Measurements from ENCODE around the gene ANKRD33.

ANKRD33 gene

GRCh38 chr12:51914034-51914923 lies 26.4 kb downstream of the ANKRD33 start:
- in situ Hi-C loops (cut with HindIII; ENCODE audit: low sequenced_read_pairs), result no loop called here

GRCh38 chr12:51915003-51915625 lies 27.2 kb downstream of the ANKRD33 start:
- in situ Hi-C loops (cut with HindIII; ENCODE audit: low sequenced_read_pairs), result no loop called here

GRCh38 chr12:51915951-51916350 lies 28.0 kb downstream of the ANKRD33 start:
- in situ Hi-C loops (cut with HindIII; ENCODE audit: low sequenced_read_pairs), result no loop called here

- in situ Hi-C loops (cut with HindIII; ENCODE audit: low sequenced_read_pairs), result no loop called here
These were observed 29.2 kb downstream of the ANKRD33 start for GRCh38 chr12:51917041-51917590.

- in situ Hi-C loops (cut with HindIII; ENCODE audit: low sequenced_read_pairs), result no loop called here
These were observed 30.0 kb downstream of the ANKRD33 start for GRCh38 chr12:51917746-51918453.

- in situ Hi-C loops (cut with HindIII; ENCODE audit: low sequenced_read_pairs), result no loop called here
These were observed 32.1 kb downstream of the ANKRD33 start for GRCh38 chr12:51920046-51920445.

GRCh38 chr12:51921017-51921725 lies 33.3 kb downstream of the ANKRD33 start:
- in situ Hi-C loops (cut with HindIII; ENCODE audit: low sequenced_read_pairs), result no loop called here

- in situ Hi-C loops (cut with HindIII; ENCODE audit: low sequenced_read_pairs), result no loop called here
These were observed 34.2 kb downstream of the ANKRD33 start for GRCh38 chr12:51922146-51922545.

GRCh38 chr12:51922762-51923505 lies 35.0 kb downstream of the ANKRD33 start:
- in situ Hi-C loops (cut with HindIII; ENCODE audit: low sequenced_read_pairs), result no loop called here

- in situ Hi-C loops (cut with HindIII; ENCODE audit: low sequenced_read_pairs), result no loop called here
These were observed 35.8 kb downstream of the ANKRD33 start for GRCh38 chr12:51923506-51924365.

GRCh38 chr12:51924551-51925319 lies 36.8 kb downstream of the ANKRD33 start:
- in situ Hi-C loops (cut with HindIII; ENCODE audit: low sequenced_read_pairs), result no loop called here

GRCh38 chr12:51925346-51926063 lies 37.6 kb downstream of the ANKRD33 start:
- in situ Hi-C loops (cut with HindIII; ENCODE audit: low sequenced_read_pairs), result no loop called here

- in situ Hi-C loops (cut with HindIII; ENCODE audit: low sequenced_read_pairs), result no loop called here
These were observed 38.2 kb downstream of the ANKRD33 start for GRCh38 chr12:51926064-51926632.

- in situ Hi-C loops (cut with HindIII; ENCODE audit: low sequenced_read_pairs), result no loop called here
These were observed 38.8 kb downstream of the ANKRD33 start for GRCh38 chr12:51926718-51927117.

- in situ Hi-C loops (cut with HindIII; ENCODE audit: low sequenced_read_pairs), result no loop called here
These were observed 44.5 kb downstream of the ANKRD33 start for GRCh38 chr12:51932218-51933076.

- in situ Hi-C loops (cut with HindIII; ENCODE audit: low sequenced_read_pairs), result no loop called here
These were observed 46.2 kb downstream of the ANKRD33 start for GRCh38 chr12:51934080-51934479.

Measured in DLD1 (cell line).